HG02840 (cell line): Measurements from ENCODE around the gene COL26A1.
"Not testable (repeated sequence)": the region's sequence is repeated elsewhere in the genome, so short reads cannot be mapped to it uniquely, and the experiment has no call there.

Source experiments
- ATAC-seq: cut with Tn5 transposase; IDR thresholded peaks from one replicate; pipeline ENCODE4 v1.9.1; 2021; ENCODE audit warnings: mild to moderate bottlenecking, moderate library complexity, moderate number of reproducible peaks; ENCODE audit not compliant: unreplicated experiment, low FRiP score

The COL26A1 gene

DNA sequence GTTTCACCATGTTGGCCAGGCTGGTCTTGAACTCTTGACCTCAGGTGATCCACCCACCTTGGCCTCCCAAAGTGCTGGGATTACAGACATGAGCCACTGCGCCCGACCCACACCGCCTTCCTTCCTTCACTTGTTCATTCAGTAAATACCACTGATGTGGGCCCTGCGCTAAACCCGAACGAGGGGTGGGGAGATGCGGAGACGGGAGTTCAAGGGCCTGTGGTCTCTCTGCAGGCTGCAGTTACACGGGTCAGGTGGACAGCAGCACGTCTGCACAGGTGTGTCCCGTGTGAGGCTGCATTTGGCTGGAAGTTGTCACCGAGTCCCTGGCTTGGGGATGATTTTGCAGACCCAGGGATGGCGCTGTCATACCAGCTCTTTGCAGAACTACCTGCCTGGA is 38.1 kb downstream of the COL26A1 start:
- no peak for ATAC-seq

DNA sequence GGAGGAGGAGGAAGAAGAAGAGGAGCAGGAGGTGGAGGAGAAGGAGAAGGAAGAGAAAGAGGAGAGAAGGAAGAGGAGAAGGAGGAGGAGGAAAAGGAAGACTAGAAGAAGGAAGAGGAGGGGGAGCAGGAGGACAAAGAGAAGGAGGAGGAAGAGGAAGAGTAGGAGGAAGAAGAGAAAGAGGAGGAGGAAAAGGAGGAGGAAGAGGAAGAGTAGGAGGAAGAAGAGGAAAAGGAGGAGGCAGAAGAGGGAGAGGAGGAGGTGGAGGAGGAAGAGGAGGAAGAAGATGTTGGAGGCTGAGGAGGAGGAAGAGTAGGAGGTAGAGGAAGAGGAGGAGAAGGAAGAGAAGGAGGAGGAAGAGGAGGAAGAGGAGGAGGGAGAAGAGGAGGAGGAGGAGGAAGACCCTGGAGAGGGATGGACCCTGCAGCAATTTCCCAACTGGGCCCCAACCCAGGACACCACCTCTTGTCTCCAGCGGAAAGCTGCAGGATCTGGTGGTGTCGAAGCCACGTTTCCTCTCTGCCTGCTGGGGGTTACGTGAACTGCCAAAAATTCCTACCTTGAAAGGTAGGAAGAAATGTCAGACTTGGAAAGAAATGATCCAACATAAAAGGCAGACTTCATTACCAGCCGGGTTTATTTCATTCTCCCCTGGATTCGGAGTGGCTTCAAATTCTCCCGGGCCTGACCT is 38.9 kb downstream of the COL26A1 start:
- ATAC-seq: no peak

DNA sequence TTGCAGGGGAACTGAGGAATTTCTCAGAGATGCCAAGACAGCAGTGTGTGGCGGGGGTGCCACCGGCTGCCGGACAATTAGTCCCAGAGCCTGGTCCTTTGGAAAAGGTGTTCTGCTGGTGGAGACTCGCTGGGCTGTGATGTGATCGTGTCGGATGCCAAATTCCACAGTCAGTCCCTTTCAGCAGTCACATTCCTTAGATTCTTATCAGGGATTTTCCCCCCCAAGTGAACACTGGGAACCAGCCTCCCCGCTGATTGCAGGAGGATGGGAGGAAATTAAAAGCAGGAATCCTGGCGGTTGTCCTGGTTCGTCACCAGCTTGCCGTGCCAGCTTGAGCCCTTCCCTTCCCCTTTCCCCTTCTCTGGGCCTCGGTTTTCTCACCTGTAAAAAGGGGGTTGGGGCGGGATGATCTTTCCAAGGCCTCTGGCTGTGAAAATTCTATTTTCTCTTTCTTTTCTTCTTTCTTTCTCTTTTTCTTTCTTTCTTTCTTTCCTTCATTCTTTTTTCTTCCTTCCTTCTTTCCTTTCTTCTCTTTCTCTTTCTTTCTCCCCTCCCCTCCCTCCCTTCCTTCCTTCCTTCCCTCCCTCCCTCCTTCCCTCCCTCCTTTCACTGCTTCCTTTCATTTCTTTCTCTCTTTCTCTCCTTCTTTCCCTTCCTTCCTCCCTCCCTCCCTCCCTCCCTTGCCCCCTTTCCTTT is 39.6 kb downstream of the COL26A1 start:
- no peak for ATAC-seq

DNA sequence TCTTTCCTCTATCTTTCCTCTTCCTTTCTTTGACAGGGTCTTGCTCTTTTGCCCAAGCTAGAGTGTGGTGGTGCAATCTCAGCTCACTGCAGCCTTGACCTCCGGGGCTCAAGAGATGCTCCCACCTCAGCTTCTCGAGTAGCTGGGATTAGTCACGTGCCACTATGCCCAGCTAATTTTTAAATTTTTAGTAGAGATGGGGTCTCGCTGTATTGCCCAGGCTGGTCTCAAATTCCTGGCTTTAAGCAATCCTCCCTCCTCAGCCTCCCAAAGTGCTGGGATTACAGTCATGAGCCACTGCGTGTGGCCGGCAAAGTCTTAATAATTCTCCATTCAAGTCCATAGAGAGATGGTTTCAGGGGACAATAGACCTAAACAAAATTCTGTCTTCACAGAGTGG is 40.2 kb downstream of the COL26A1 start:
- no peak for ATAC-seq

DNA sequence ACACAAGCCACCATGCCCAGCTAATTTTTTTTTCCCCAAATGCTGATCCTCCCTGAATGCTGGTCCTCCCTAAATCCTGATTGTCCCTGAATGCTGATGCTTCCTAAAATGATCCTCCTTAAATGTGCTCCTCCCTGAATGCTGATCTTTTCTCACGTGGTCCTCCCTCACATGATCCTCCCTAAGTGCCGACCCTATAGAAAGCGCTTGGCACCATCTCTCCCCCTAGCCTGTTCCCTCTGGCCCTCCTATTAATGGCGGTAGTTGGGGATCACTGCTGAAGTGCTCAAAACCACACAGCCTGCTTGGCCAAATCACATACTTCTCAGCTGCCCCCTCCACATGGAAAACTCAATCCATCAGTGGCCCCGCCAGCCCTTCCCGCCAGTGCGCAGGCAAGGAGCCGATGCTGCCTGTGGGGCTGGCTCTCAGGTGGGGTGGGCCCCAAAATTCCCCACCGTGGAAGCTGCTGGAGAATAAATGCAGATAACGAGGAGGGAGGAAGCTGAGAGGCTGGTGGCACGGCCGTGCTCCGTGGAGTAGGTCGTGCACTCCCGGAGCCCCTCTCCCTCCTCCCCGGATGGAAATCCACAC is 42.9 kb downstream of the COL26A1 start:
- ATAC-seq: no peak

DNA sequence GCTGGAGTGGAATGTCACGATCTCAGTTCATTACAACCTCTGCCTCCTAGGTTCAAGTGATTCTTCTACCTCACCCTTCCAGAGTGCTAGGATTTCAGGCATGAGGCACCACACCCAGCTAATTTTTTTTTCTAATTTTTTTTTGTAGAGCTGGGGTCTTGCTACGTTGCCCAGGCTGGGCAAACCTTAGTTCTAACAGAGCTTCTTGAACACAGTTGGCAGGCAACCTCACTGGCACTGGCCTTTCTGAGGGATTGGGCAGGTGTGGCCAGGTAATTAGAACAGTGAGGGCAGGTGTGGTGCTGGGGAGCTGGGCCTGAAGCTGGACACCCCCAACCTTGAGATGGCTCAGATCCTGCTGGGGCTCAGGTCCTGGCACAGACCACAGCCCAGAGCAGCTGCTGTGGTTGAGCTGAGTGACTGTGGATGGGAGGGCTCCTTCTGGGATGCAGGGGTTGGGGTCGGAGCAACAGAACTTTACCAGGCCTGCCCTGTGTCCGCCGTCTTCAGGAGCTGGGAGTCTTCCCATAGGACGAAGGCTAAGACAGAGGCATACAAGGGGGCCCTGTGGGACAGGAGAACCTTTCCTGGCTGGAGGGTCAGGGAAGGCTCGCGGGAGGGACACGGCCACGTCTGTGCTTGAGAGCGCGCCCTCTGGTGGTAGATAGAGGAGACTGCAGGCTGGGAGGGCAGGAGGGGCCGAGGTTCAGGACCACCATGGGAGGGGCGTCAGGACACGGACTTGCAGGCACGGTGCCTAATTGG is 48.2 kb downstream of the COL26A1 start:
- no peak for ATAC-seq

DNA sequence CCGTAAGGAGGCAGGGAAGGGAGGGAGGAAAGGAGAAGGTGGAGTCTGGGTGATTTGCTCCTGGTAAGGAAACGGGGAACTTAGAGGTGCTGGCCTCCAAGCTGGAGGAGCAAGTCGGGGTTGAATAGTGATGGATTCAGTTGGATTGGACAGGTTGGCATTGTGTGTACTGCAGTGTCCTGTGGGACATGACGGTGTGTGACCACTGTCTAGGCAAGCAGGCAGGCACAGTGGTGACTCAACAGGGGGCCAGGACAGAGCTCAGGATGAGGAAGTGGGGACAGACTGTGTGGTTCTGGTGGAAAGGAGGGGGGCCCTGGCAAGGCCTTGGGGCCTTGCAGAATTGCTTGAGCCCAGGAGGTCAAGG is 48.8 kb downstream of the COL26A1 start:
- ATAC-seq: no peak

DNA sequence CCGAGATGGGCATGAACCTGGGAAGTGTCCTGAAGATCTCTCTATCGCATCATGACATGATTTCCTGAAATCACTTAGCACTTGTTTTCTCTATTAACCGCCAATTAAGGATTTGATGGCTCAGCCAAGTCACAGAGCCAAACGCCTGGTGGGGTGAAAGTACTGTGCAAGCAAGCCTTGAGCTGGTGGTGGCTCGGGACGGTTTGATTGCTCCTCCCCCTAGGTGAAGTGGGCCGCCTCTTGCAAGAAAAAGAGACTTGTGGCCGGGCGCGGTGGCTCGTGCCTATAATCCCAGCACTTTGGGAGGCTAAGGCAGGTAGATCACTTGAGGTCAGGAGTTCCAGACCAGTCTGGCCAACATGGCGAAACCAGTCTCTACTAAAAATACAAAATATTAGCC is 50.3 kb downstream of the COL26A1 start:
- ATAC-seq: no peak

DNA sequence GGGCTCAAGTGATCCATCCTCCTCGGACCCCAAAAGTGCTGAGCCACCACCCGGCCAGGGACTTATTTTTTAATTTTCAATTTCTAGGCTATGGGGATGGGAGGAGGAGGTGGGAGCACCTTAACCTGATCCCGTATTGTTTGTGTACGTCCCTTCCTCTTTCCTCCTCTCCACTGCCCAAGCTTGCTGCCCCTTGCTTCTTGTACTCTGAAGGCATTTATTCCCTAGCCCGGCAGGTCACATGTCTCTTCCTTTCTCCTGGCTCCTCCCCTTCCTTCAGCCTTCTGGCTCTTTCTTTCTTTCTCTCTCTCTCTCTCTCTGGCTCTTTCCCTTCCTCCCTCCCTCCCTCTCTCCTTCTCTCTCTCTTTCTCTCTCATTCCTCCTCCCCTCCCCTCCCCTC is 56.0 kb downstream of the COL26A1 start:
- ATAC-seq: no peak

DNA sequence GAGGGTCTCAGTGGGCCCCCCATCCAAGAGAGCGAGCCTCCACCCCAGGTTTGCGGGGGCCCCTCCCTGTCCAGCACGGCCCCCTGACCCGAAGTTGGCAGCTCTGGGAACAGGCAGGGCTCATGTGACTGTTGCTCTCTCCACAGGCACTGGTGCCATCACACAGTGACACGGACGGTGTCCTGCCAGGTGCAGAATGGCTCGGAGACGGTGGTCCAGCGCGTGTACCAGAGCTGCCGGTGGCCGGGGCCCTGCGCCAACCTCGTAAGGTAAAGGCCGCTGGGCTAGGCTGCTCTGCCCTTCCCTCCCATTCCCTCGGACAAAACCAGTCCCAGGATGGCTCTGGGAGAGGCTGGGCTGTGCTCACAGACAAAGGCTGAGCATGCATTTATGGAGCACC is 57.2 kb downstream of the COL26A1 start:
- ATAC-seq: no peak

DNA sequence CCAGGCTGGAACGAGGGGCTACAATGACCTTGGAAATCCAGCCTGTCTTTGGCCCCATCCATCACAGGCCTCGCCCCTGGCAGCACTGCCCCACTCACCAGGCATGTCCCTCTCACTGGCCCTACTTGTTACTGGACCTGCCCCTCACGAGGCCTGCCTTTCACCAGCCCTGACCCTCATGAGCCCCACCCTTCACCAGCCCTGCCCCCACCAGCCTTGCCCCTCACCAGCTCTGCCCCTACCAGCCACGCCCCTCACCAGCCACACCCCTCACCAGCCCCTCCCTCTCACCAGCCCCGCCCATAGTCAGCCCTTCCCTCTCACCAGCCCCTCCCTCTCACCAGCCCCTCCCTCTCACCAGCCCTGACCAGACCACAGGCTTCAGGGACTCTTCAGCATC is 57.8 kb downstream of the COL26A1 start:
- no peak for ATAC-seq

DNA sequence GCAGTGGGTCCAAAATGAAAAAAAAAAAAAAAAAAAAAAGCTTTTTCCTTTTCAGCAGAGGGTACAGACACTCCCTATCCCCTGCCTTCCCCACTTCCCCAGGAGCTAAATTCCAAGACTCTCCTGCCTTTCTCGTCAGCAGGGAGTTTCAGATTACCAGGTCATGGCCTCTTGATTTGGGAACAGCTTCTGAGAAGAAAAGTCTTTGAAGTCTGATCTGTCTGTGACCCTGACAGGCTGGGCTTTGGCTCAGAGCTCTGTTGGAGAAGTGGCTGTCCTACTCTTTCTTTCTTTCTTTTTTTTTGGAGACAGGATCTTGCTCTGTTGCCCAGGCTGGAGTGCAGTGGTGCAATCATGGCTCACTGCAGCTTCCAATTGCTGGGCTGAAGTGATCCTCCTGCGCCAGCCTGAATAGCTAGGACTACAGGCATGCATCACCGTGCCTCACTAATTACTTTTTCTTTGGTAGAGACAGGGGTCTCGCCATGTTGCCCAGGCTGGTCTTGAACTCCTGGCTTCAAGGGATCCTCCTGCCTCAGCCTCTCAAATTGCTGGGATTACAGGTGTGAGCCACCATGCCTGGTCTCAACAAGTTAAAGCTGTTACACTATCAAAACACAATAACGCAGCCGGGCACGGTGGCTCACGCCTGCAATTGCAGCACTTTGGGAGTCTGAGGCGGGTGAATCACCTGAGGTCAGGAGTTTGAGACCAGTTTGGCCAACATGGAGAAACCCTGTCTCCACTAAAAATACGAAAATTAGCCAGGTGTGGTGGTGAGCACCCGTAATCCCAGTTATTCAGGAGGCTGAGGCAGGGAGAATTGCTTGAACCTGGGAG is 59.9 kb downstream of the COL26A1 start:
- ATAC-seq: no peak

DNA sequence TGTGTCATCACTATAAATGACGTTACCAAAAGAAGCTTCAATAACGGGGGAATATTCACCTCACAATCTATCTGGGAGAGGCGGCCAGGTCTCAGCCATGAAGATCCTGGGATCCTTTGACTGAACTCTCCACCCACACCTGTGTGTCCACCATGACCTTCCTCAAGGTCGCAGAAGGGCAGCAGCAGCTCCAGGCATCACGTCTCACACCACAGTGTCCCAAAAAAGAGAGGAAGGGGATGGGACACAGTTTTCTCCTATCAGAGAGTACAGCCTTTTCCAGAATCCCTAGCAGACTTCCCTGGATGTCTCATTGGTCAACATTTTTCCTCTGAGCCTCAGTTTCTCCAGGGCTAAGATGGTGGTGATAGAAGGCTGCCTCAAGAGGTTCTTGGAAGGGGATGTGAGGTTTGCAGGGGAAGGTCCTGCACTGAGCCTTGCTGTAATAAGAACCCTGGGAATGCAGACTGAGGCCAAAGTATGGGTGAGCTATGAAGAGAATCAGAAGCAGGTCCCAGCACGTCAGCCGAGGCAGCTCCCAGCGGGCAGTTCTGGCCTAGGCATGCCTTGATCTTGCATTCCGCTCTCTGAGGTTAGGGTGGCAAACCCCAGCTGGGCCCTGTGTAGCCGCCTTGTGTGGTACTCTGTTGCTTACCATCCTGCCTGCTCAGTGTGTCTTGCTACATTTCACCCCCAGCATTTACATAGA is 63.8 kb downstream of the COL26A1 start:
- no peak for ATAC-seq

DNA sequence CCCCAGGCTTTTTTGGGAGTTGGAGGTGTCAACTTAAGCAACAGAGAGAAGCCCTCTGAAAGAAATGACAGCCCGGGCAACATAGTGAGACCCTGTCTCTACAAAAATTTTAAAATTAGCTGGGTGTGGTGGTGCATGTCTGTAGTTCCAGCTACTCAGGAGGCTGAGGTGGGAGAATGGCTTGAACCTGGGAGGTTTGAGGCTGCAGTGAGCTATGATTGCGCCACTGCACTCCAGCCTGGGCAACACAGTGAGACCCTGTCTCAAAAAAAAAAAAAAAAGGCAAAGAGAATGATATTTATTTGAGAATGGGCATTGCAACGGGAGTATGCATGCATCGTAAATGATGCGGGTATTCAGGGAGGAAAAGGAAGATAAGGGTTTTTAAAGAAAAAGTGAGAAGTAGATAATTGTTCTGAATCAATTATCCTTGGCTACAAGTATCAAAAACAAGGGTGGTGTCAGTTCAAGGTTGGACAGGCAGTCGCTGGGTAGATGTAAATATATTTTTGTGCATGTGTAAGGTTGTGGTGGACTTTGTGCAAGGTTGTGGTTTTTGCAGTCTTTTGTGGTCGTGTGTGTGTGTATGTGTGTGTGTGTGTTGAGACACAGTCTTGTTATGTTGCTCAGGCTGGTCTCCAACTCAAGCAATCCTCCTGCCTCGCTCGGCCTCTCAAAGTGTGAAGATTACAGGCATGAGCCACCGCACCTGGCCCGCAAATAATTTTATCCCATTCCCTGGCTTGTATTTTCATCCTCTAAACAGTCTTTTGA is 65.6 kb downstream of the COL26A1 start:
- no peak for ATAC-seq

DNA sequence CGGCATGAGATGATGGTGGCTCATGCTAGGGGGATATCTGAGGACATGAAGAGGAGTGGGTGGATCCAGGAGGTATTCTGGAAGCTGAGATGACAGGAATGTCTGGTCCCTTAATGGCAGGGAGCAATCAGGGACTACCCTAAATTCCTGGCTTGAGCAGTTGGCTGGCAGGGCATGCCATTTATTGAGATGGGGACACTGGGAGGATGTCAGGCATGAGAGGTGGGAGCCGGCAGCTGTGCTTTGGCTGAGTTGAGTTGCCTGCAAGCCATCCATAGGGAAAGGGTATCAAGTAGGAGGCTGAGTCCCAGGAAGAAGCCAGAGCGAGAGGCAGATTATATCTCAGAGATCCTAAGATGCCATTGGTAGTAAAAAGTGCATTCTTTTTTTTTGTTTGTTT is 69.6 kb downstream of the COL26A1 start:
- no peak for ATAC-seq

DNA sequence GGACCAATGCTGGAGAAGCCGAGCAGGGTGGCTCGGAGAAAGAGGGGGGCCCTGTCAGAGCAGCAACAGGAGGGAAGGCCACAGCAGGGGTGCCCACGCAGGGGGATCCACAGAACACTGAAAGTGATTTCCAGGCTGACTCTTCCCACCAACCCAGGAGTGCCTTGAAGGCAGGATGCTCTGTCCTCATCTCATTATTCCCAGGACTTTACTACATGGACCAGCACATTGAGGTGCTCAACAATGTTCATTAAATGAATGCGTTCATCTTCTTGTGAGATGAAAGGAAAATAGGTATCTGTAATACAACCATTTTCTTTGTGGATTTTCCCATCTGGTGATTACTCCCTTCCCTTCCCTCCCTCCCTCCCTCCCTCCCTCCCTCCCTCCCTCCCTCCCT is 71.0 kb downstream of the COL26A1 start:
- no peak for ATAC-seq

DNA sequence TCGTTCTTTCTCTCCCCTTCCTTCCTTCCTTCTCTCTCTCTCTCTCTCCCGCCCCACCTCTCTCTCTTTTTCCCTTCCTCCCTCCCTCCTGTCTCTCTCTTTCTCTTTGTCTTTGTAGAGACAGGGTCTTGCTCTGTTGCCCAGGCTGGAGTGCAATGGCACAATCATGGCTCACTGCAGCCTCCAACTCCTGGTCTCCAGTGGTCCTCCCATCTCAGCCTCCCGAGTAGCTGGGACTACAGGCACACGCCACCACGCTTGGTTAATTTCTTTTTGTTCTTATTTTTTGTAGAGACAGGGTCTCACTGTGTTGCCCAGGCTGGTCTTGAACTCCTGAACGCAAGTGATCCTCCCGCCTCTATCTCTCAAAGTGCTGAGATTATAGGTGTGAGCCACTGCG is 71.5 kb downstream of the COL26A1 start:
- not testable (repeated sequence) for ATAC-seq

DNA sequence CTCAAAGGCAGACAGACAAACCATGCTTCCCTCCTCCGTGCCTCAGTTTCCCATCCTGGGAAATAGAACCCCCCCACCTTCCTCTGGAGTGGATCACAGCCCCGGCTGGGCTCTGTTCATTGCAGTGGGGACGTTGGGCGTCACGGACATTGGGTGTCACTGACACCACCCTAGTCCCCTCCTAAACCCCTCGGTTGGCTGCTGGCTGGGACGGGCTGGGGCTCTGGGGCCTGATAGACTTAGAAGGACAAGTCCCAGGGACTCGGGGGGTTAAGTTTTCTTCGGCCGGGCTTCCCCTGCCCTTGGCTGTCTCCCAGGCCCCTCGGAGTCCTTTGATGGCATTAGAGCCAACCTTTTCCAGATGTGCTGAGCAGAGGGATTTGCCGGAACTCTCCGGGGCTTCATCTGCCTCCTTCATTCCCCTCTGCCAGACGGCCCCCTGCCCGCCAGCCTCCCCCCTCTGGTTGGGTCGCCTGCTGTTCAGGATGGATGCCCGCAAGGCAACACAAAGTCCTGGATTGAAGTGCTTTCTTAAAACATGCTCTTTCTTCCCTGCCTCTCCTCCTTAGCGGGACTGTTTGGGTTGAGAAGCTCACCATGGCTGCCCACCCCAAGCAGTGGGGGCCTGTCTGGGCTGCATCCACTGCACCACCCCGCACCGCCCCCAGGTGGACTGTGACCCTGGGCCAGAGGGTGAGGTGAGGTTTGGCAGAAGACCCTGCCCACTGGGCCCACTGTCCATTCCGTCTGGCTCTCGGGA is 73.0 kb downstream of the COL26A1 start:
- ATAC-seq: no peak
